Stomach smooth muscle (tissue), 2 donors: ENCODE data around the gene TSC22D4.
A peak's percentile ranks its signal among the peaks of the same experiment; 100 is the strongest.
"Not testable (repeated sequence)": the region's sequence is repeated elsewhere in the genome, so short reads cannot be mapped to it uniquely, and the experiment has no call there.

Experiments used
- H3K27ac ChIP-seq: one replicate; pipeline ENCODE4 v1.7.0; 2013; ENCODE audit warnings: mild to moderate bottlenecking, low read length, inconsistent platforms
- H3K27me3 ChIP-seq, 2 donors: one replicate each; pipeline ENCODE4 v1.7.0; 2013; ENCODE audit warnings: low read length in 2 of 2; ENCODE audit not compliant: insufficient read depth in 2 of 2, control insufficient read depth in 1 of 2
- H3K36me3 ChIP-seq, 2 donors: one replicate each; pipeline ENCODE4 v1.7.0; 2013; ENCODE audit warnings: low read length in 2 of 2; ENCODE audit not compliant: control insufficient read depth in 2 of 2, insufficient read depth in 2 of 2
- H3K4me1 ChIP-seq: one replicate; pipeline ENCODE4 v1.7.0; 2013; ENCODE audit warnings: low read length; ENCODE audit not compliant: control insufficient read depth, insufficient read depth
- H3K4me3 ChIP-seq, 2 donors: one replicate each; pipeline ENCODE4 v1.7.0; 2013; ENCODE audit warnings: low read length in 2 of 2
- H3K9ac ChIP-seq, 2 donors: one replicate each; pipeline ENCODE4 v1.7.0; 2013; ENCODE audit warnings: low read length in 2 of 2, mild to moderate bottlenecking in 1 of 2
- H3K9me3 ChIP-seq, 2 donors: one replicate each; pipeline ENCODE4 v1.7.0; 2013; ENCODE audit warnings: low read length in 2 of 2; ENCODE audit not compliant: control insufficient read depth in 2 of 2
- donor health status: healthy.
- donor health status: Pancreatic carcinoma.

TSC22D4 gene

DNA sequence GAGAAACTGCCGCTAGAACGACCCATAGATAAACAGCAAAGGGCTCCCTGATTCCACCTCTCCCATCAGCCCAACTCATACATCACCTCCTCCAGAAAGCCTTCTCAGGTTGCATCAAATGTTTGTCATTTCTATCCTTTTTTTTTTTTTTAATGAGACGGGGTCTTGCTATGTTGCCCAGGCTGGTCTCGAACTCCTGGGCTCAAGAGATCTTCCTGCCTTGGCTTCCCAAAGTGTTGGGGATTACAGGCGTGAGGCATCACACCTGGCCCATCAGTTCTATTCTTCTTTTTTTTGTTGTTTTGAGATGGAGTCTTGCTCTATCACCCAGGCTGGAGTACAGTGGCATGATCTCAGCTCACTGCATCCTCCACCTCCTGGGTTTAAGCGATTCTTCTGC is 22.0 kb downstream of the TSC22D4 start:
- H3K9ac ChIP-seq: no peak overlapping the region
- H3K27me3 ChIP-seq: no peaks in the 10 kb centered on the region
- no peak overlapping the region for H3K4me3 ChIP-seq

DNA sequence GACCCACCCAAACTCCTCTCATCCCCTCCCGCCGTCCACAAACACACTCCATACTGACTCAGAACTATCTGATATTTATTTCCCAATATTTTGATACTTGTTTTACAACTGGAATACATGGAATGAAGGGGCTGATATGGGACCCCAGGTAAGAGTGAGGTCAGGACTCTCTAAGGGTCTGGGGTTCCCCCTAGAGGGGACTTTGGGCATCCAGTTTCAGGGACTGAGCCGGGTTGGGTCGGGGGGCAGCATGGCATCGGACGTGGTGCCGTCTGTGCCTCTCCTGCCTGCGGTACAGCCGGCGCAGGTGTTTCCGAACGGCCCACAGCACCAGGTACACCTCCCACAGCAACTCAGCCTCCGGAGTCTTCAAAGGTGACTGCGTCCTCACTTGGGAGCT is 22.5 kb downstream of the TSC22D4 start:
- H3K9me3 ChIP-seq: no peaks in the 10 kb centered on the region
- no peaks in the 10 kb centered on the region for H3K27me3 ChIP-seq
- no peaks in the 10 kb centered on the region for H3K36me3 ChIP-seq
- H3K9ac ChIP-seq: no peak overlapping the region
- no peaks in the 10 kb centered on the region for H3K4me1 ChIP-seq
- H3K4me3 ChIP-seq: no peak overlapping the region
- H3K27ac ChIP-seq: no peak overlapping the region

More for the DNA sequence above, 22.0 kb downstream of the TSC22D4 start:
- no peak overlapping the region for H3K27ac ChIP-seq
- no peaks in the 10 kb centered on the region for H3K4me1 ChIP-seq
- no peaks in the 10 kb centered on the region for H3K9me3 ChIP-seq
- no peaks in the 10 kb centered on the region for H3K36me3 ChIP-seq

DNA sequence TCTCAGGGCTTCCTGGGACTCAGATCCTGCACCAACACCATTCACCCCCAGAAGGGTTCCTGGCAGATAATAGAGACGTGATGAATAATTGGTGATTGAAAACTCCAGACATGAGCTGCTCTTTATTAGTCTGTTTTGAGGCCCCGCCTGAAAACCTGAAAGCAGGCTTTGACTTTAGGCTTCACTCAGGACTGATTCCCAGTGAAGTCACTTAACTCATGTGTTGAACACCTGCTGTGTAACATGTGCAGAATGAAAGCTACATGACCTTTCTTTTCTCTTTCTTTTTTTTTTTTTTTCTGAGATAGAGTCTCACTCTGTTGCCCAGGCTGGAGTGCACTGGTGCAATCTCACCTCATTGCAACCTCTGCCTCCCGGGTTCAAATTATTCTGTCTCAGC is 23.8 kb downstream of the TSC22D4 start:
- Histone ChIP-seq H3K4me1 (peaks cover 6% of the 10 kb centered on the region), H3K36me3 (no peaks in the 10 kb centered on the region), H3K27ac (no peak overlapping the region), H3K4me3 (no peak overlapping the region), H3K9me3 (no peaks in the 10 kb centered on the region), H3K27me3 (no peaks in the 10 kb centered on the region), H3K9ac (no peak overlapping the region)

DNA sequence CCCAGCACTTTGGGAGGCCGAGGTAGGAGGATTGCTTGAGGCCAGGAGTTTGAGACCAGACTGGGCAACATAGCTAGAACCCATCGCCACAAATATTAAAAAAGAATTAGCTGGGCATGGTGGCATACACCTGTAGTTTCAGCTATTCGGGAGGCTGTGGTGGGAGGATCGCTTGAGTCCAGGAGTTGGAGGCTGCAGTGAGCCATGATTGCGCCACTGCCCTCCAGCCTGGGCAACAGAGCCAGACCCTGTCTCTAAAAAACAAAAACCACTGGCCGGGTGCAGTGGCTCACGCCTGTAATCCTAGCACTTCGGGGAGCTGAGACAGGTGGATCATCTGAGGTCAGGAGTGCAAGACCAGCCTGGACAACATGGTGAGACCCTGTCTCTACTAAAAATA is 25.2 kb downstream of the TSC22D4 start:
- H3K27me3 ChIP-seq, H3K9me3 ChIP-seq, H3K36me3 ChIP-seq, H3K4me3 ChIP-seq, H3K27ac ChIP-seq, H3K4me1 ChIP-seq, H3K9ac ChIP-seq: not testable (repeated sequence)

DNA sequence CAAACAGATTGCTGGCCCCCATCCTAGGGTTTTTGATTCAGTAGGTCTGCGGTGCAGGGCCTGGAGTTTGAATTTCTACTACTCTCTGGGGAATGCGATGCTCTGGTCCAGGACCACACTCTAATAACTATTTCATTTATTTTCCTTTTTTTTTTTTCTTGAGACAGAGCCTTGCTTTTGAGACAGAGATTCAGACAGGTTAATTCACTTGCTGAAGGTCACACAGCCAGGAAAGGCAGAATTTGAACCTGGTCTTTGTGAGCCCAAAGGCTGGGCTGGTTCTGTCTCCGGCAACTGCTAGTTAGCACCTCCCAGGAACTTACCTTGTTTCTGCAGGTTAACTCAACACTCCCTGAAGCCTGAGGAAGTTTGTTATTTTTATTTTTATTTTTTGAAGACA is 26.5 kb downstream of the TSC22D4 start:
- no peak overlapping the region for H3K27ac ChIP-seq
- H3K9me3 ChIP-seq: no peaks in the 10 kb centered on the region
- peaks cover 10% of the 10 kb centered on the region for H3K4me1 ChIP-seq
- H3K4me3 ChIP-seq: no peak overlapping the region
- no peaks in the 10 kb centered on the region for H3K36me3 ChIP-seq
- H3K9ac ChIP-seq: no peak overlapping the region
- no peaks in the 10 kb centered on the region for H3K27me3 ChIP-seq

DNA sequence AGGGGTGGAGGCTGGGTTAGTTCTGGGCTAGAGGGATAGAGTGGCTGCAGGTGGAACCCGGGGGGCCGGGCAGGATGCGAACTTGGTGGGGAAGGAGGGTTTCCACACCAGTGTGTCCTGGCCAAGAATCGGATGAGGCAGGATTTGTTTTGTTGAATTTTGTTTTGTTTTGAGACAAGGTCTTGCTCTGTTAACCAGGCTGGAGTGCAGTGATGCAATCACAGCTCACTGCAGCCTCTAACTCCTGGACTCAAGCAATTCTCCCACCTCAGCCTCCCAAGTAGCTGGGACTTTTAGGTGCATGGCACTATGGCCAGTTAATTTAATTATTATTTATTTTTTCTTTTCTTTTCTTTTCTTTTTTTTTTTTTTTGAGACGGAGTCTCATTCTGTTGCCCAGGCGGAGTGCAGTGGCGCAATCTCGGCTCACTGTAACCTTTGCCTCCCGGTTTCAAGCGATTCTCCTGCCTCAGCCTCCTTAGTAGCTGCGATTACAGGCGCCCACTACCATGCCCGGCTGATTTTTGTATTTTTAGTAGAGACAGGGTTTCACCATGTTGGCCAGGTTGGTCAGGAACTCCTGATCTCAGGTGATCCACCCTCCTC is 29.7 kb downstream of the TSC22D4 start:
- Histone ChIP-seq H3K36me3 (no peaks in the 10 kb centered on the region), H3K9me3 (no peaks in the 10 kb centered on the region), H3K9ac (peak overlapping the region in 1 of 2 donors; percentile 72), H3K27ac (no peak overlapping the region), H3K27me3 (no peaks in the 10 kb centered on the region), H3K4me3 (no peak overlapping the region), H3K4me1 (peaks cover 10% of the 10 kb centered on the region)

DNA sequence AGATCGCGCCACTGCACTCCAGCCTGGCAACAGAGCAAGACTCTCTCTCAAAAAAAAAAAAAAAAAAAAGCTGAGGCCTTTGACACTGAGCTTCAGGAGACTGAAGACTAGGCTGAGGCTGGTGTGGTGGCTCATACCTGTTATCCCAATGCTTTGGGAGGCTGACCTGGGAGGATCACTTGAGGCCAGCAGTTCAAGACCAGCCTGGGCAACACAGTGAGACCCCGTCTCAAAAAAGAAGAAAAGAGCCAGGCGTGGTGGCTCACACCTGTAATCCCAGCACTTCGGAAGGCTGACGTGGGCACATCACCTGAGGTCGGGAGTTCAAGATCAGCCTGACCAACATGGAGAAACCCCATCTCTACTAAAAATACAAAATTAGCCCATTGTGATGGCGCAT is 31.7 kb downstream of the TSC22D4 start:
- H3K36me3 ChIP-seq, H3K4me1 ChIP-seq, H3K4me3 ChIP-seq, H3K27ac ChIP-seq, H3K9me3 ChIP-seq, H3K9ac ChIP-seq, H3K27me3 ChIP-seq: not testable (repeated sequence)

DNA sequence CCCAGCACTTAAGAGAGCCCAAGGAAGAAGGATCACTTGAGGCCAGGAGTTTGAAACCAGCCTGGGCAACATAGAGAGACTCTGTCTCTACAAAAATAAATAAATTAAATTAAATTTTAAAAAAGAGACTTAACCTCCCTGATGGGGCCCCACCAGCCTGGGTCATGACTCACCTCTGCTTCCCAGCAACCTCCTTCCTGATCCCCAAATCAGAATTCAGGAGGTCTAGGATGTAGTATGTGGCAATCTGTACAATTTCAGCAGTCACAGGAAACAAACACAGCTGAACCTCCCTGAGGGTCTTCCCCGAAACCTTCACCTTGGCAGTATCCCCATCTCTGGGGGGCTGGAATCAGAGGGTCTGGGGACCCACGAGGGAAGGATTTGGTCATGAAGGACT is 33.0 kb downstream of the TSC22D4 start:
- no peak overlapping the region for H3K27ac ChIP-seq
- H3K9me3 ChIP-seq: no peaks in the 10 kb centered on the region
- no peaks in the 10 kb centered on the region for H3K36me3 ChIP-seq
- no peak overlapping the region for H3K9ac ChIP-seq
- H3K27me3 ChIP-seq: no peaks in the 10 kb centered on the region
- peaks cover 10% of the 10 kb centered on the region for H3K4me1 ChIP-seq
- no peak overlapping the region for H3K4me3 ChIP-seq

DNA sequence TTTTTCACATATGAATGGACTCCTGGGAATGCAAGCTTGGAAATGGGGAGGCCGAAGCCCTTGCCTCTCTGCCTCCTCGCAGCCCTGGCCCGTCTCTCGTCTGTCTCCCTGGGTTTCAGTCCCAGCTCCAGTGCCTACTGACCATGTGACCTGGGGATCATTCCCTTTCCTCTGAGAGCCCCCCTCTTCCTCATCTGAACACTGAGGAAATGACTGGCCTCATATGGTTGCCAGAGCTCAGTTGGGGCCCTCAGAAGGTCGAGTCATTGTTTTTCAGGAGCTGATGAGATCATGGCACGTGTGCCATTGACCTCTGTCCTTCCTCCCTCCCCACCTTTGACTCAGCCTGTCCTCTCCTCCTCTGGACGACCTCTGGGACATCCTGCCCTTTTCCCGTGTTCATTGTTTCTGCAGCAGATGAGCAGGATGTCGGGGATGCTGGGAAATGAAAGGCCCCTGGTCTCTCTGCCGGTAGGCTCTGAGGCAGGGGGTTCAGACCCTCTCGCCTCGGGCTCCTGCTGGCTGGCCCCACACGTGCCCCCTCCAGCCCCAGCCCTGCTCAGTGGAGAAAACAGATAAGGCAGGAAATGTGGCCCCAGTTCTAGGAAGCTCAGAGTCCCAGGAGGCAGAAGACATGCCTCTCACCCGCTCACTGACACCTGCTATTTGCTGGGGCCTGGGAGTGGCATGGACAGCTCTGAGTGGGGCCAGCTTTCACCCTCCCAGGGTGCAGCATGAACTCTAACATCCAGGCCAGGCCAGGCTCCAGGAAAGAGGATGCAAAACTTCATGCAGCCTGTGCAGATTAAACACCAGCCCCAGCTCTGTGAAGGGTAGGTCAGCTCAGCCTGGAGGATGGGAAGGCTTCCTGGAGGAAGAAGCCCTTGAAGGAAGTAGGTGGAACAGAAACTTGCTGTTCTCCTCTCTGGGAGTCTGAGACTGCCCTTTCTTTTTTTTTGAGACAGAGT is 34.4 kb downstream of the TSC22D4 start:
- no peak overlapping the region for H3K9ac ChIP-seq
- no peaks in the 10 kb centered on the region for H3K9me3 ChIP-seq
- no peaks in the 10 kb centered on the region for H3K36me3 ChIP-seq
- no peak overlapping the region for H3K27ac ChIP-seq
- no peaks in the 10 kb centered on the region for H3K4me1 ChIP-seq
- no peak overlapping the region for H3K4me3 ChIP-seq
- no peaks in the 10 kb centered on the region for H3K27me3 ChIP-seq

DNA sequence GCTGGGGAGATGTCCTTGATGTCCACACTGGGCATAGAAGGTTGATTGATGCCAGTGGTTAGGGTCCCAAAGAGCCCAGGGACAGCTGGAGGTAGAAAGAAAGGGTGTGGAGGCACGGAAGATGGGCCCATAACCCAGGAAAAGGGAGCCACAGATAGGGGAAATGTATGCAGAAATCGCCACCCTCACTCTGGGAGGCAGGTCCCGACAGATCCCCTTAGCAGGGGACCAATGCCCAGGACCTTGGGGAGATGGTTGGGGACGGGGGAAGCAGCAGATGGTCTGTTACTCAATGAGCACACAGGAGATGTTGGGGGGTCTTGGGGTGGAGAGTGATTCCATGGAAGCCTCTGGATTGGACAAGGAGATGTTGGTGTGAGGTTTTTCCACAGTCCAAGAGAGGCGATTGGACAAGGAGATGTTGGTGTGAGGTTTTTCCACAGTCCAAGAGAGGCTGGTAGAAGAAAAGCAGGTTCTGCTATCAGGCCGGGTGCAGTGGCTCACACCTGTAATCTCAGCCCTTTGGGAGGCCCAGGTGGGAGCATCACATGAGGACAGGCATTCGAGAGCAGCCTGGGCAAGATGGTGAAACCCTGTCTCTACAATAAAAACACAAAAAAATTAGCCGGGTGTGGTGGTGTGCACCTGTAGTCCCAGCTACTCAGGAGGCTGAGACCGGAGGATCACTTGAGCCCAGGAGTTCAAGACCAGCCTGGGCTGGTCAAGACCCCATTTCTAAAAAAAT is 35.7 kb downstream of the TSC22D4 start:
- no peaks in the 10 kb centered on the region for H3K27me3 ChIP-seq
- H3K9me3 ChIP-seq: no peaks in the 10 kb centered on the region
- no peak overlapping the region for H3K27ac ChIP-seq
- H3K9ac ChIP-seq: no peak overlapping the region
- no peaks in the 10 kb centered on the region for H3K4me1 ChIP-seq
- no peak overlapping the region for H3K4me3 ChIP-seq
- no peaks in the 10 kb centered on the region for H3K36me3 ChIP-seq
